ENCODE data around the gene TAF11L6. TPM values are rescaled to one million over a fixed set of nuclear protein-coding genes. Genes with fewer than 3 reads are reported as not detected.
"Not testable (repeated sequence)": the region's sequence is repeated elsewhere in the genome, so short reads cannot be mapped to it uniquely, and the experiment has no call there.

Gene TAF11L6
- total and polyA plus RNA-seq, 2 donors from 2014 or later: not detected

GRCh38 chr5:17511775-17512325 is 16.6 kb upstream of the TAF11L6 start:
- H3K4me3 ChIP-seq (ENCODE audit: low read length in 3 of 3): no peak overlapping the region
- H3K9me3 ChIP-seq (ENCODE audit: control insufficient read depth in 2 of 3, insufficient read depth in 1 of 3, low read length in 3 of 3): no peaks in the 10 kb centered on the region
- no peaks in the 10 kb centered on the region for H3K36me3 ChIP-seq (ENCODE audit: control insufficient read depth in 2 of 3, insufficient read depth in 3 of 3, low read length in 3 of 3)
- no peak overlapping the region for H3K27ac ChIP-seq (ENCODE audit: low read depth in 2 of 2, low read length in 2 of 2)
- no peak for TF ChIP-seq CTCF (IDR thresholded peaks at IDR 0.05; ENCODE audit: borderline replicate concordance, extremely low read depth, insufficient read depth)
- no peaks in the 10 kb centered on the region for H3K27me3 ChIP-seq (ENCODE audit: control insufficient read depth, insufficient read depth, low read length)
- FAIRE-seq (no peak), DNase-seq (peak in 1 of 5 donors; percentile 52)
- no peak overlapping the region for H3K9ac ChIP-seq (ENCODE audit: low read length in 3 of 3)
- no peaks in the 10 kb centered on the region for H3K4me1 ChIP-seq (ENCODE audit: control insufficient read depth in 2 of 3, insufficient read depth in 2 of 3, low read depth in 1 of 3, low read length in 3 of 3)
- intact Hi-C loops (cut with DNase I): no loop called here

- H3K27ac ChIP-seq (ENCODE audit: low read depth in 2 of 2, low read length in 2 of 2); H3K36me3 ChIP-seq (ENCODE audit: control insufficient read depth in 2 of 3, insufficient read depth in 3 of 3, low read length in 3 of 3); H3K4me1 ChIP-seq (ENCODE audit: control insufficient read depth in 2 of 3, insufficient read depth in 2 of 3, low read depth in 1 of 3, low read length in 3 of 3); H3K9me3 ChIP-seq (ENCODE audit: control insufficient read depth in 2 of 3, insufficient read depth in 1 of 3, low read length in 3 of 3); H3K4me3 ChIP-seq (ENCODE audit: low read length in 3 of 3); H3K27me3 ChIP-seq (ENCODE audit: control insufficient read depth, insufficient read depth, low read length); FAIRE-seq; intact Hi-C loops (cut with DNase I); H3K9ac ChIP-seq (ENCODE audit: low read length in 3 of 3): not testable (repeated sequence)
- DNase-seq: peak in 1 of 5 donors; percentile 80
Observed at GRCh38 chr5:17517526-17517925, 10.9 kb upstream of the TAF11L6 start.

GRCh38 chr5:17518067-17518466 is 10.4 kb upstream of the TAF11L6 start, which contains the start of gene TAF11L3:
Gene TAF11L3, plus strand, starts transcription at chr5:17518367.
- H3K27me3 ChIP-seq (ENCODE audit: control insufficient read depth, insufficient read depth, low read length); intact Hi-C loops (cut with DNase I); FAIRE-seq; H3K9me3 ChIP-seq (ENCODE audit: control insufficient read depth in 2 of 3, insufficient read depth in 1 of 3, low read length in 3 of 3); H3K27ac ChIP-seq (ENCODE audit: low read depth in 2 of 2, low read length in 2 of 2); H3K4me1 ChIP-seq (ENCODE audit: control insufficient read depth in 2 of 3, insufficient read depth in 2 of 3, low read depth in 1 of 3, low read length in 3 of 3); DNase-seq; H3K36me3 ChIP-seq (ENCODE audit: control insufficient read depth in 2 of 3, insufficient read depth in 3 of 3, low read length in 3 of 3); H3K4me3 ChIP-seq (ENCODE audit: low read length in 3 of 3); H3K9ac ChIP-seq (ENCODE audit: low read length in 3 of 3): not testable (repeated sequence)

GRCh38 chr5:17519508-17519907 is 9.0 kb upstream of the TAF11L6 start:
- H3K9ac ChIP-seq (ENCODE audit: low read length in 3 of 3); H3K27ac ChIP-seq (ENCODE audit: low read depth in 2 of 2, low read length in 2 of 2); DNase-seq; H3K27me3 ChIP-seq (ENCODE audit: control insufficient read depth, insufficient read depth, low read length); H3K36me3 ChIP-seq (ENCODE audit: control insufficient read depth in 2 of 3, insufficient read depth in 3 of 3, low read length in 3 of 3); H3K9me3 ChIP-seq (ENCODE audit: control insufficient read depth in 2 of 3, insufficient read depth in 1 of 3, low read length in 3 of 3); FAIRE-seq; H3K4me3 ChIP-seq (ENCODE audit: low read length in 3 of 3); intact Hi-C loops (cut with DNase I); H3K4me1 ChIP-seq (ENCODE audit: control insufficient read depth in 2 of 3, insufficient read depth in 2 of 3, low read depth in 1 of 3, low read length in 3 of 3): not testable (repeated sequence)

GRCh38 chr5:17521501-17521900 is 7.0 kb upstream of the TAF11L6 start, which contains the start of gene TAF11L4:
Gene TAF11L4, plus strand, starts transcription at chr5:17521801.
- H3K9me3 ChIP-seq (ENCODE audit: control insufficient read depth in 2 of 3, insufficient read depth in 1 of 3, low read length in 3 of 3); FAIRE-seq; H3K4me1 ChIP-seq (ENCODE audit: control insufficient read depth in 2 of 3, insufficient read depth in 2 of 3, low read depth in 1 of 3, low read length in 3 of 3); H3K27me3 ChIP-seq (ENCODE audit: control insufficient read depth, insufficient read depth, low read length); H3K36me3 ChIP-seq (ENCODE audit: control insufficient read depth in 2 of 3, insufficient read depth in 3 of 3, low read length in 3 of 3); intact Hi-C loops (cut with DNase I); H3K27ac ChIP-seq (ENCODE audit: low read depth in 2 of 2, low read length in 2 of 2); DNase-seq; H3K4me3 ChIP-seq (ENCODE audit: low read length in 3 of 3); H3K9ac ChIP-seq (ENCODE audit: low read length in 3 of 3): not testable (repeated sequence)

- intact Hi-C loops (cut with DNase I); FAIRE-seq: not testable (repeated sequence)
Observed at GRCh38 chr5:17524935-17525334, 3.5 kb upstream of the TAF11L6 start, which contains the start of gene TAF11L5. Gene TAF11L5, plus strand, starts transcription at chr5:17525235.

GRCh38 chr5:17526504-17526903 is 2.0 kb upstream of the TAF11L6 start:
- H3K4me3 ChIP-seq (ENCODE audit: low read length in 3 of 3); H3K9me3 ChIP-seq (ENCODE audit: control insufficient read depth in 2 of 3, insufficient read depth in 1 of 3, low read length in 3 of 3); H3K27me3 ChIP-seq (ENCODE audit: control insufficient read depth, insufficient read depth, low read length); H3K36me3 ChIP-seq (ENCODE audit: control insufficient read depth in 2 of 3, insufficient read depth in 3 of 3, low read length in 3 of 3); H3K27ac ChIP-seq (ENCODE audit: low read depth in 2 of 2, low read length in 2 of 2); H3K9ac ChIP-seq (ENCODE audit: low read length in 3 of 3); FAIRE-seq; H3K4me1 ChIP-seq (ENCODE audit: control insufficient read depth in 2 of 3, insufficient read depth in 2 of 3, low read depth in 1 of 3, low read length in 3 of 3); intact Hi-C loops (cut with DNase I): not testable (repeated sequence)
- peak in 2 of 5 donors; percentile 7 to 73 for DNase-seq

More at GRCh38 chr5:17524935-17525334, 3.5 kb upstream of the TAF11L6 start, which contains the start of gene TAF11L5:
- H3K4me1 ChIP-seq (ENCODE audit: control insufficient read depth in 2 of 3, insufficient read depth in 2 of 3, low read depth in 1 of 3, low read length in 3 of 3); H3K27ac ChIP-seq (ENCODE audit: low read depth in 2 of 2, low read length in 2 of 2); H3K4me3 ChIP-seq (ENCODE audit: low read length in 3 of 3); H3K9ac ChIP-seq (ENCODE audit: low read length in 3 of 3); H3K36me3 ChIP-seq (ENCODE audit: control insufficient read depth in 2 of 3, insufficient read depth in 3 of 3, low read length in 3 of 3); H3K27me3 ChIP-seq (ENCODE audit: control insufficient read depth, insufficient read depth, low read length); DNase-seq; H3K9me3 ChIP-seq (ENCODE audit: control insufficient read depth in 2 of 3, insufficient read depth in 1 of 3, low read length in 3 of 3): not testable (repeated sequence)
